Choroid plexus epithelial cell (primary cell): ENCODE measurements around the gene PITPNM1.
"Not testable (repeated sequence)": the region's sequence is repeated elsewhere in the genome, so short reads cannot be mapped to it uniquely, and the experiment has no call there.

ENCODE experiments used
- DNase-seq: peaks from one replicate; pipeline ENCODE4 v3.0.0-alpha.2; 2010; ENCODE audit warnings: low read depth
- H3K4me3 ChIP-seq: 2 replicates; pipeline ENCODE4 v1.5.1; 2011; ENCODE audit warnings: low read depth, mild to moderate bottlenecking, control low read depth, low read length, moderate library complexity
- CTCF ChIP-seq: conservative IDR thresholded peaks from 2 replicates; pipeline ENCODE4 v1.5.1; 2011; ENCODE audit warnings: low read depth, mild to moderate bottlenecking, control low read depth, inconsistent platforms, low read length, moderate library complexity

The PITPNM1 gene

GRCh38 chr11:67504950-67505581 lies at the start of gene PITPNM1:
PITPNM1 (minus strand) TSS chr11:67505363; CDS start chr11:67504180, 1,183 bp downstream.
- peak within 1 kb of the TSS; percentile 78 for H3K4me3 ChIP-seq
- TF ChIP-seq CTCF = no peak
- peak; percentile 58 for DNase-seq

DNA sequence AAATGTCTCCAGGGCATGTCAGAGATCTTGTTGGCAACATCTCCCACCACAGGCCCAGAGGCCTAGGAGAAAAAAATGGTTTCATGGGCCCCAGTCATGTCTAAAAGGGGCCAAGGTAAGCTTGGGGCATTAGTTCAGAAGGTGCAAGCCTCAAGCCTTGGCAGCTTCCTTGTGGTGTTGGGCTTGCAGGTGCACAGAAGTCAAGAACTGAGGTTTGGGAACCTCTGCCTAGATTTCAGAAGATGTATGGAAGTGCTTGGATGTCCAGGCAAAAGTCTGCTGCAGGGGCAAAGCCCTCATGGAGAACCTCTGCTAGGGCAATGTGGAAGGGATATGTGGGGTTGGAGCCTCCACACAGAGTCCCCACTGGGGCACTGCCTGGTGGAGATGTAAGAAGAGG lies 46.5 kb upstream of the PITPNM1 start:
- not testable (repeated sequence) for H3K4me3 ChIP-seq, DNase-seq

GRCh38 chr11:67551127-67551526 lies 46.0 kb upstream of the PITPNM1 start:
- no peak for DNase-seq
- H3K4me3 ChIP-seq = no peak overlapping the region
- TF ChIP-seq CTCF = no peak

GRCh38 chr11:67548555-67549110 lies 43.5 kb upstream of the PITPNM1 start:
- H3K4me3 ChIP-seq = no peak overlapping the region
- no peak for TF ChIP-seq CTCF
- DNase-seq = no peak

- DNase-seq, H3K4me3 ChIP-seq: not testable (repeated sequence)
These were observed 42.9 kb upstream of the PITPNM1 start for GRCh38 chr11:67548112-67548511.

DNA sequence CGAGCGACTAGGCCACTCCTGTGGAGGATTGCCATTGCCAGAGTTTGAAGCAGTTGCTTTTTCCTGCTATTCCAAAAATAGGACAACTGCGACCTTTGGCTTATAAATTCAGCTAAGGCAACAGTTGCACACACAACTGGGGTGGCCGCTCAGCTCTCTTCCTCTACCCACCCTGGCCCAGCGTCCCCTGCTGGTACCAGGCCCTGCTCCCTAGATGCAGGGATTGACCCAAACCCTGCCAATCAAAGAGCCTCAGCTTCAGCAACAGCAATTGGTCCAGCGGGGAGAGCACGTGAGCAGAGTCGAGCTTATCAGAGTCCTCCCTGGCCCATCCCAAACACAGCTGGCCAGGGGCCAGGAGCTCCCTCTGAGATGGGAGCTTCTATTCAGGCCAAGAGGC lies 40.1 kb upstream of the PITPNM1 start:
- TF ChIP-seq CTCF = no peak
- H3K4me3 ChIP-seq = no peak overlapping the region
- DNase-seq = no peak

DNA sequence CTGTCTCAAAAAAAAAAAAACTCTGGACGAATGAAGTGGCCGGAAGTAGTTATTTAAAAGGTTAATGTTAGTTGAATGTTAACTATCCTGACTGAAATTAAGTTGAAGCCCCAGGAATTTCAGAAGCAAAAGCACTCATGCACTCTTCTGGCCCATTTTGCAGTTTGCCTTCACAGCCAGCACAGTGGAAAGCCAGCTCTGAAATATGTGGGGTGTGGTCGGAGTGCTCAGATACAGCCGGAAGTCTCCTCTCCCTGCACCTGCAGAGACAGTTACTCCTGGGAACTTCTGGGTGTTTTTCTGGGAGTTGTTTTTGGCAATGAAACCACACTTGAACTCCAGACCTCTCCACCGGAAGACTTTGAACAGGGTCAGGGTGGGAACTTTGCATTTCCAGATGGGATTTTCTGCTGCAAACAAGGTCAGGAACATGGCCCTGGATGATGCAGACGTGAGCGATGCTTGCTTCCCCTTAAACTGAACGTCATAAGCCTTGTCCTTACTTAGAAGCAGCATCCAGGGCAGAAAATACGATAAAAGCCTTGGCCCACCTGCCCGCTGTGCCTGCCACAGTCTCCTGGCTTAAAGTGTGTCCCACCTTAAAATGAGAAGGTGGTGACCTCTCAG lies 39.6 kb upstream of the PITPNM1 start:
- H3K4me3 ChIP-seq = no peak overlapping the region
- peak; percentile 50 for DNase-seq
- TF ChIP-seq CTCF = no peak

DNA sequence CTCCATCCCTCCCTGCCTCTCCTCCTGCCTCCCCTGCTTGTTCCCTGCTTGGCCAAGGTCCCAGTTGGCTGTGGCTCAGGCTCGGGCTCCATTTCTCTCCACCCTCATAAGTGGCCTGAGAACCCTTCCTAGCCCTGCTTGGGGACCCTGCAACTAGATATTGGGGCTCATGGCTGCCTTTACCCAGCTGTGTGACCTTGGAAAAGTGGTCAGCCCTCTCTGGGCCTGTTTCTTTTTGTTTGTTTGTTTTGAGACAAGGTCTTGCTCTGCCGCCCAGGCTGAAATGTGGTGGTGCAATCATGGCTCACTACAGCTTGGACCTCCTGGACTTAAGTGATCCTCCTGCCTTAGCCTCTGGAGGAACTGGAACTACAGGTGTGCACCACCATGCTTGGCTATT lies 38.4 kb upstream of the PITPNM1 start:
- no peak for DNase-seq
- TF ChIP-seq CTCF = no peak
- H3K4me3 ChIP-seq = no peak overlapping the region
